Astrocyte (in vitro differentiated cells and primary cell): ENCODE results near the gene SLC35F1. TPM values are rescaled to one million over a fixed set of nuclear protein-coding genes. Genes with fewer than 3 reads are reported as not detected.

Experiments
- DNase-seq: peaks from one replicate; pipeline ENCODE4 v3.0.0-alpha.2; 2010; ENCODE audit warnings: low read depth
- FAIRE-seq: peaks from 2 replicates; lab custom pipeline; 2011; peaks lifted over from hg19 to GRCh38; lab: Jason Lieb, UNC
- H2AFZ ChIP-seq: 2 replicates; pipeline ENCODE4 v1.6.0; 2012; ENCODE audit warnings: low read depth, low read length, inconsistent platforms
- H3K27ac ChIP-seq: 2 replicates; pipeline ENCODE4 v1.5.1; 2011; ENCODE audit warnings: low read depth, low read length, inconsistent platforms
- H3K27me3 ChIP-seq: 2 replicates; pipeline ENCODE4 v1.6.0; 2011; ENCODE audit warnings: low read length, inconsistent platforms; ENCODE audit not compliant: insufficient read depth
- H3K36me3 ChIP-seq: 2 replicates; pipeline ENCODE4 v1.5.1; 2011; ENCODE audit warnings: low read length, inconsistent platforms; ENCODE audit not compliant: insufficient read depth
- H3K4me1 ChIP-seq: 2 replicates; pipeline ENCODE4 v1.5.1; 2011; ENCODE audit warnings: low read length, inconsistent platforms; ENCODE audit not compliant: insufficient read depth
- H3K4me2 ChIP-seq: 2 replicates; pipeline ENCODE4 v1.6.0; 2012; ENCODE audit warnings: low read length, inconsistent platforms
- H3K4me3 ChIP-seq: 2 replicates; pipeline ENCODE4 v1.5.1; 2011; ENCODE audit warnings: low read depth, mild to moderate bottlenecking, low read length, inconsistent platforms; ENCODE audit not compliant: insufficient read depth
- H3K79me2 ChIP-seq: 2 replicates; pipeline ENCODE4 v1.6.0; 2012; ENCODE audit warnings: mild to moderate bottlenecking, low read length, inconsistent platforms; ENCODE audit not compliant: insufficient read depth
- H3K9ac ChIP-seq: 2 replicates; pipeline ENCODE4 v1.6.0; 2012; ENCODE audit warnings: mild to moderate bottlenecking, low read length, inconsistent platforms
- H3K9me3 ChIP-seq: 2 replicates; pipeline ENCODE4 v1.5.1; 2012; ENCODE audit warnings: low read depth, mild to moderate bottlenecking, low read length, inconsistent platforms; ENCODE audit not compliant: insufficient read depth
- H4K20me1 ChIP-seq: 2 replicates; pipeline ENCODE4 v1.6.0; 2012; ENCODE audit warnings: low read length, inconsistent platforms; ENCODE audit not compliant: insufficient read depth
- H3K27ac Mint-ChIP-seq: one replicate; pipeline ENCODE4 v1.8.0; 2021; ENCODE audit warnings: mild to moderate bottlenecking, mixed read lengths; ENCODE audit not compliant: unreplicated experiment
- H3K27me3 Mint-ChIP-seq: one replicate; pipeline ENCODE4 v1.8.0; 2021; ENCODE audit warnings: low read depth, mixed read lengths; ENCODE audit not compliant: unreplicated experiment
- H3K36me3 Mint-ChIP-seq: one replicate; pipeline ENCODE4 v1.8.0; 2021; ENCODE audit warnings: low read depth, mixed read lengths; ENCODE audit not compliant: unreplicated experiment
- H3K4me1 Mint-ChIP-seq: one replicate; pipeline ENCODE4 v1.8.0; 2021; ENCODE audit warnings: low read depth, mixed read lengths; ENCODE audit not compliant: unreplicated experiment
- H3K4me3 Mint-ChIP-seq: one replicate; pipeline ENCODE4 v1.8.0; 2021; ENCODE audit warnings: mild to moderate bottlenecking, moderate library complexity, mixed read lengths; ENCODE audit not compliant: unreplicated experiment
- H3K9me3 Mint-ChIP-seq: one replicate; pipeline ENCODE4 v1.8.0; 2021; ENCODE audit warnings: mild to moderate bottlenecking, mixed read lengths; ENCODE audit not compliant: unreplicated experiment
- EZH2 ChIP-seq: IDR thresholded peaks from 2 replicates; pipeline ENCODE4 v1.6.1; 2012; ENCODE audit warnings: mild to moderate bottlenecking, low read length, inconsistent platforms; ENCODE audit not compliant: insufficient read depth
- total RNA-seq: library from RNA; stranded (reverse); gene quantifications from 2 replicates; pipeline ENCODE4 v1.2.1, GENCODE V29; 2021
- TF ChIP-seq, protein P1 (sequence below): IDR thresholded peaks from 2 replicates; pipeline ENCODE4 v1.5.1; 2011; ENCODE audit warnings: low read depth, mild to moderate bottlenecking, inconsistent platforms, low read length, moderate library complexity; ENCODE audit not compliant: insufficient read depth

Gene SLC35F1
- total RNA-seq, 1 donor from 2014 or later: 1.0 TPM

DNA sequence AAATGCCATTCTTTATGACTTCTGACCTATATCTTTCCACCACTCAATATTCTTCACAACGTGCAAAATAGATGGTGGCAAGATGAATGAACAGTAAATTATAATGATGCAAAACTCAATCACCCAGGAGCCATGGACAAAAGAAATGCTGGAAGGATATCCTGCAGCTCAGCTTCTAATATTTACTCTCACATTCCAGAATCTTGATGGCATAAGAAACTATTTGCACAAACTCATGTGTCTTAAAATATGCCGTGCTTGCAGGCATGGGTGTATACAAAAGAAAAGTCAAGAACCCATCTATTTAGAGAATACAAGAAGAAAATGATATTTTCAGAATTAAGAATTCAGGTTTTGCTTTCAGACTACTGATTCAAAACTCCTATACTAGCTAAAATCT, 217.8 kb downstream of the SLC35F1 start:
- Histone ChIP-seq H3K4me3 (no peak overlapping the region), H3K27ac (no peak overlapping the region), H3K27me3 (no peaks in the 10 kb centered on the region), H3K9me3 (no peaks in the 10 kb centered on the region), H3K36me3 (no peaks in the 10 kb centered on the region), H3K9ac (no peak overlapping the region), H3K79me2 (no peaks in the 10 kb centered on the region), H4K20me1 (no peaks in the 10 kb centered on the region), H2AFZ (no peak overlapping the region), H3K4me1 (no peaks in the 10 kb centered on the region), H3K4me2 (no peak overlapping the region)
- no peak for DNase-seq
- Mint-ChIP-seq H3K27me3 (no peaks in the 10 kb centered on the region), H3K9me3 (no peaks in the 10 kb centered on the region), H3K27ac (no peak overlapping the region), H3K4me3 (no peak overlapping the region), H3K4me1 (peaks cover 2% of the 10 kb centered on the region), H3K36me3 (no peaks in the 10 kb centered on the region)
- TF ChIP-seq EZH2: no peak
- TF ChIP-seq, protein P1, sequence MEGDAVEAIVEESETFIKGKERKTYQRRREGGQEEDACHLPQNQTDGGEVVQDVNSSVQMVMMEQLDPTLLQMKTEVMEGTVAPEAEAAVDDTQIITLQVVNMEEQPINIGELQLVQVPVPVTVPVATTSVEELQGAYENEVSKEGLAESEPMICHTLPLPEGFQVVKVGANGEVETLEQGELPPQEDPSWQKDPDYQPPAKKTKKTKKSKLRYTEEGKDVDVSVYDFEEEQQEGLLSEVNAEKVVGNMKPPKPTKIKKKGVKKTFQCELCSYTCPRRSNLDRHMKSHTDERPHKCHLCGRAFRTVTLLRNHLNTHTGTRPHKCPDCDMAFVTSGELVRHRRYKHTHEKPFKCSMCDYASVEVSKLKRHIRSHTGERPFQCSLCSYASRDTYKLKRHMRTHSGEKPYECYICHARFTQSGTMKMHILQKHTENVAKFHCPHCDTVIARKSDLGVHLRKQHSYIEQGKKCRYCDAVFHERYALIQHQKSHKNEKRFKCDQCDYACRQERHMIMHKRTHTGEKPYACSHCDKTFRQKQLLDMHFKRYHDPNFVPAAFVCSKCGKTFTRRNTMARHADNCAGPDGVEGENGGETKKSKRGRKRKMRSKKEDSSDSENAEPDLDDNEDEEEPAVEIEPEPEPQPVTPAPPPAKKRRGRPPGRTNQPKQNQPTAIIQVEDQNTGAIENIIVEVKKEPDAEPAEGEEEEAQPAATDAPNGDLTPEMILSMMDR: no peak
- FAIRE-seq: no peak

DNA sequence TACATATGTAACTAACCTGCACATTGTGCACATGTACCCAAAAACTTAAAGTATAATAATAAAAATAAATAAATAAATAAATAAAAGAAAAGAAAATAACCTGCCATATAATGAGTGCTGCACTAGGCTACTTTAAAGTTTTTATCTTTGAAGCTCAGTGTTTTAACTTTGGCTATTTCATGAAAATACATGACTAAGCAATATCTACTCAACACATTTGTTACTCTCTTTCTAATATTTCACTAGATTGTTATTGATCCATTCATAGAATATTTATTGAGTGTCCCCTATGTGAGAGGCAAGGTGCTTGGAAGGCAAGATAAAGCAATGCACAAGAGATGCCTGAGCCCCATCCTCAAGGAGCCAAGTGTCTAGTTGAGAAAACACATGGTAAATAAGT, 221.7 kb downstream of the SLC35F1 start:
- no peak overlapping the region for H3K9ac ChIP-seq
- no peak overlapping the region for H2AFZ ChIP-seq
- no peaks in the 10 kb centered on the region for H4K20me1 ChIP-seq
- no peaks in the 10 kb centered on the region for H3K79me2 ChIP-seq
- no peak overlapping the region for H3K27ac ChIP-seq
- H3K4me3 ChIP-seq: no peak overlapping the region
- FAIRE-seq (no peak), DNase-seq (no peak)
- H3K36me3 ChIP-seq: no peaks in the 10 kb centered on the region
- TF ChIP-seq, protein P1: no peak
- TF ChIP-seq EZH2: no peak
- peaks cover 2% of the 10 kb centered on the region for H3K4me1 Mint-ChIP-seq
- no peak overlapping the region for H3K4me2 ChIP-seq
- H3K27me3 Mint-ChIP-seq: no peaks in the 10 kb centered on the region
- no peaks in the 10 kb centered on the region for H3K9me3 Mint-ChIP-seq
- no peaks in the 10 kb centered on the region for H3K9me3 ChIP-seq
- H3K27me3 ChIP-seq: no peaks in the 10 kb centered on the region
- H3K27ac Mint-ChIP-seq: no peak overlapping the region
- no peaks in the 10 kb centered on the region for H3K4me1 ChIP-seq
- no peaks in the 10 kb centered on the region for H3K36me3 Mint-ChIP-seq
- no peak overlapping the region for H3K4me3 Mint-ChIP-seq

DNA sequence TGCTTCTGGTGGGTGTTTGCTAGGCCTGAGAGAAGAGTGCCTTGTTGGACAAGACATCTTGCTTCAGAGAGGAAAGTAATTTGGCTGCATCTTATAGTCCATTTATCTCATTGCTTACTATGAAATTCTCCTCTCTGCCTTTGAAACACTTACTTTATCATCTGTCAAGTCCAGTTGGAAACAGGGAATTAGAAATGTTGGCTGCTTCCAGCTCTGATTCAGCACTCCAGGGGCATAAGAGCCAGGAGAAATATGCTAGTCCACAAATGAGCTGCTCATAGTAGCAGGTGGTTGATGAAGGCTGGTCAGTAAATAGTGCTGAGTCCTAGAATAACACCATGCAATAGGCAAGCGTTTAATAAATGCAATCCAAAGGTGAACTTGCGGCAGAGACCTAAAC, 227.1 kb downstream of the SLC35F1 start:
- no peak overlapping the region for H3K27ac ChIP-seq
- no peak overlapping the region for H2AFZ ChIP-seq
- Mint-ChIP-seq H3K9me3 (no peaks in the 10 kb centered on the region), H3K27ac (no peak overlapping the region), H3K4me3 (no peak overlapping the region), H3K27me3 (no peaks in the 10 kb centered on the region), H3K36me3 (no peaks in the 10 kb centered on the region), H3K4me1 (no peaks in the 10 kb centered on the region)
- no peaks in the 10 kb centered on the region for H3K4me1 ChIP-seq
- no peaks in the 10 kb centered on the region for H3K27me3 ChIP-seq
- no peaks in the 10 kb centered on the region for H3K9me3 ChIP-seq
- no peak overlapping the region for H3K4me2 ChIP-seq
- TF ChIP-seq, protein P1: no peak
- no peak for TF ChIP-seq EZH2
- DNase-seq (no peak), FAIRE-seq (no peak)
- H3K9ac ChIP-seq: no peak overlapping the region
- no peaks in the 10 kb centered on the region for H3K79me2 ChIP-seq
- H3K36me3 ChIP-seq: no peaks in the 10 kb centered on the region
- H4K20me1 ChIP-seq: no peaks in the 10 kb centered on the region
- no peak overlapping the region for H3K4me3 ChIP-seq
